ENCODE measurements around the gene IFT22. TPM values are rescaled to one million over a fixed set of nuclear protein-coding genes. Genes with fewer than 3 reads are reported as not detected.

The IFT22 gene
- 1 to 10 TPM; 5.4 to 6.8 TPM for total RNA-seq

- Mint-ChIP-seq H3K36me3 (ENCODE audit: low read depth) (no peaks in the 10 kb centered on the region), H3K9me3 (no peaks in the 10 kb centered on the region), H3K4me1 (ENCODE audit: low read depth) (peaks cover 6% of the 10 kb centered on the region), H3K4me3 (peak within 1 kb of the TSS; percentile 86), H3K27ac (peak within 1 kb of the TSS; percentile 76), H3K27me3 (ENCODE audit: low read depth) (no peaks in the 10 kb centered on the region)
- DNase-seq = peak; percentile 92
- intact Hi-C loops (cut with micrococcal nuclease) = loop anchor here (1.0 to 2.0 kb wide), 3 partner anchors 69 to 186 kb away; partner anchors contain the start of gene VGF
- CTCF ChIA-PET = interaction anchor here (1.2 to 1.7 kb wide), 5 partner anchors 14 to 244 kb away, joined by 3 to 6 read pairs (median 3); partner anchors contain the start of gene VGF
These were observed at the start of gene IFT22 for GRCh38 chr7:101321491-101322401. Gene IFT22, minus strand, starts transcription at chr7:101321812. Its CDS starts 103 bp downstream, at chr7:101321709.

- intact Hi-C loops (cut with micrococcal nuclease) = no loop called here
- Mint-ChIP-seq H3K4me3 (no peak overlapping the region), H3K4me1 (ENCODE audit: low read depth) (peaks cover 6% of the 10 kb centered on the region), H3K27me3 (ENCODE audit: low read depth) (no peaks in the 10 kb centered on the region), H3K36me3 (ENCODE audit: low read depth) (no peaks in the 10 kb centered on the region), H3K9me3 (no peaks in the 10 kb centered on the region), H3K27ac (no peak overlapping the region)
- CTCF ChIA-PET = interaction anchor here (0.9 kb wide), 1 partner anchor 44 kb away, joined by 3 read pairs; no protein-coding TSS in a partner anchor
- no peak for DNase-seq
These were observed 49.2 kb upstream of the IFT22 start for GRCh38 chr7:101370836-101371235.

- H3K36me3 Mint-ChIP-seq (ENCODE audit: low read depth) = no peaks in the 10 kb centered on the region
- H3K9me3 Mint-ChIP-seq = no peaks in the 10 kb centered on the region
- H3K27me3 Mint-ChIP-seq (ENCODE audit: low read depth) = no peaks in the 10 kb centered on the region
- intact Hi-C loops (cut with micrococcal nuclease) = no loop called here
- H3K27ac Mint-ChIP-seq = no peak overlapping the region
- H3K4me3 Mint-ChIP-seq = no peak overlapping the region
- DNase-seq = no peak
- CTCF ChIA-PET = interaction anchor here (0.7 to 1.0 kb wide), 2 partner anchors 42 to 140 kb away, joined by 3 to 6 read pairs; no protein-coding TSS in a partner anchor
- H3K4me1 Mint-ChIP-seq (ENCODE audit: low read depth) = peaks cover 6% of the 10 kb centered on the region
These were observed 47.0 kb upstream of the IFT22 start for GRCh38 chr7:101368422-101369165.

GRCh38 chr7:101367676-101368075 is 46.1 kb upstream of the IFT22 start:
- Mint-ChIP-seq H3K4me3 (no peak overlapping the region), H3K36me3 (ENCODE audit: low read depth) (no peaks in the 10 kb centered on the region), H3K9me3 (no peaks in the 10 kb centered on the region), H3K27me3 (ENCODE audit: low read depth) (no peaks in the 10 kb centered on the region), H3K27ac (no peak overlapping the region), H3K4me1 (ENCODE audit: low read depth) (peaks cover 6% of the 10 kb centered on the region)
- CTCF ChIA-PET = interaction anchor here (0.7 to 1.0 kb wide), 3 partner anchors 43 to 141 kb away, joined by 3 to 6 read pairs (median 3); no protein-coding TSS in a partner anchor
- no peak for DNase-seq
- intact Hi-C loops (cut with micrococcal nuclease) = no loop called here

GRCh38 chr7:101365956-101366355 is 44.3 kb upstream of the IFT22 start:
- Mint-ChIP-seq H3K36me3 (ENCODE audit: low read depth) (no peaks in the 10 kb centered on the region), H3K4me1 (ENCODE audit: low read depth) (peaks cover 9% of the 10 kb centered on the region), H3K27me3 (ENCODE audit: low read depth) (peaks cover 8% of the 10 kb centered on the region), H3K4me3 (no peak overlapping the region), H3K9me3 (no peaks in the 10 kb centered on the region), H3K27ac (no peak overlapping the region)
- CTCF ChIA-PET = interaction anchor here (0.7 to 2.6 kb wide), 3 partner anchors 9 to 75 kb away, joined by 3 to 17 read pairs (median 5); no protein-coding TSS in a partner anchor
- DNase-seq = no peak
- intact Hi-C loops (cut with micrococcal nuclease) = no loop called here

GRCh38 chr7:101363734-101364374 is 42.2 kb upstream of the IFT22 start:
- peak; percentile 76 for DNase-seq
- no peak overlapping the region for H3K4me3 Mint-ChIP-seq
- CTCF ChIA-PET = interaction anchor here (0.7 to 2.9 kb wide), 23 partner anchors 9 to 175 kb away, joined by 3 to 26 read pairs (median 4); no protein-coding TSS in a partner anchor
- H3K36me3 Mint-ChIP-seq (ENCODE audit: low read depth) = no peaks in the 10 kb centered on the region
- intact Hi-C loops (cut with micrococcal nuclease) = loop anchor here (1.0 kb wide), 3 partner anchors 47 to 143 kb away; no protein-coding TSS in a partner anchor
- H3K27ac Mint-ChIP-seq = no peak overlapping the region
- no peaks in the 10 kb centered on the region for H3K9me3 Mint-ChIP-seq
- peaks cover 12% of the 10 kb centered on the region for H3K27me3 Mint-ChIP-seq (ENCODE audit: low read depth)
- H3K4me1 Mint-ChIP-seq (ENCODE audit: low read depth) = peaks cover 3% of the 10 kb centered on the region

GRCh38 chr7:101363196-101363733 is 41.7 kb upstream of the IFT22 start:
- Mint-ChIP-seq H3K4me1 (ENCODE audit: low read depth) (peaks cover 3% of the 10 kb centered on the region), H3K36me3 (ENCODE audit: low read depth) (no peaks in the 10 kb centered on the region), H3K9me3 (no peaks in the 10 kb centered on the region), H3K4me3 (no peak overlapping the region), H3K27me3 (ENCODE audit: low read depth) (peaks cover 12% of the 10 kb centered on the region), H3K27ac (no peak overlapping the region)
- intact Hi-C loops (cut with micrococcal nuclease) = loop anchor here (1.0 kb wide), 1 partner anchor 77 kb away; no protein-coding TSS in a partner anchor
- CTCF ChIA-PET = interaction anchor here (0.6 to 2.9 kb wide), 8 partner anchors 23 to 146 kb away, joined by 3 to 19 read pairs (median 4); no protein-coding TSS in a partner anchor
- no peak for DNase-seq

- Mint-ChIP-seq H3K9me3 (no peaks in the 10 kb centered on the region), H3K36me3 (ENCODE audit: low read depth) (no peaks in the 10 kb centered on the region), H3K4me3 (peak within 1 kb of the TSS; percentile 12), H3K27me3 (ENCODE audit: low read depth) (peaks cover 12% of the 10 kb centered on the region), H3K27ac (no peak within 1 kb of the TSS), H3K4me1 (ENCODE audit: low read depth) (peaks cover 3% of the 10 kb centered on the region)
- intact Hi-C loops (cut with micrococcal nuclease) = loop anchor here (1.0 kb wide), 1 partner anchor 78 kb away; no protein-coding TSS in a partner anchor
- CTCF ChIA-PET = interaction anchor here (0.6 to 2.9 kb wide), 10 partner anchors 24 to 146 kb away, joined by 3 to 19 read pairs (median 4); no protein-coding TSS in a partner anchor
- peak; percentile 11 for DNase-seq
These were observed 41.0 kb upstream of the IFT22 start, which contains the start of gene COL26A1 for GRCh38 chr7:101362334-101363195. Gene COL26A1, plus strand, starts transcription at chr7:101362875. Its CDS starts 158 bp downstream, at chr7:101363033.

GRCh38 chr7:101357433-101357832 is 35.8 kb upstream of the IFT22 start:
- intact Hi-C loops (cut with micrococcal nuclease) = no loop called here
- CTCF ChIA-PET = no interaction called here
- no peak for DNase-seq
- Mint-ChIP-seq H3K4me1 (ENCODE audit: low read depth) (peaks cover 7% of the 10 kb centered on the region), H3K27ac (no peak overlapping the region), H3K27me3 (ENCODE audit: low read depth) (peaks cover 12% of the 10 kb centered on the region), H3K36me3 (ENCODE audit: low read depth) (no peaks in the 10 kb centered on the region), H3K4me3 (no peak overlapping the region), H3K9me3 (no peaks in the 10 kb centered on the region)

GRCh38 chr7:101352920-101353308 is 31.3 kb upstream of the IFT22 start:
- intact Hi-C loops (cut with micrococcal nuclease) = no loop called here

More at GRCh38 chr7:101352920-101353308, 31.3 kb upstream of the IFT22 start:
- Mint-ChIP-seq H3K27ac (no peak overlapping the region), H3K4me3 (no peak overlapping the region), H3K36me3 (ENCODE audit: low read depth) (no peaks in the 10 kb centered on the region), H3K9me3 (no peaks in the 10 kb centered on the region), H3K27me3 (ENCODE audit: low read depth) (peaks cover 2% of the 10 kb centered on the region), H3K4me1 (ENCODE audit: low read depth) (peaks cover 8% of the 10 kb centered on the region)
- DNase-seq = no peak
- CTCF ChIA-PET = interaction anchor here (0.6 to 1.3 kb wide), 2 partner anchors 38 to 45 kb away, joined by 3 read pairs; no protein-coding TSS in a partner anchor

Measured in activated naive CD4-positive, alpha-beta T cell treated with anti-CD3 and anti-CD28 coated beads for 36 hours (primary cell).